Activated naive CD4-positive, alpha-beta T cell treated with anti-CD3 and anti-CD28 coated beads, Interleukin-2, amount 10 ng/mL, durations not matched to agents 7 days and 5 days (primary cell): Measurements from ENCODE around the gene MYH6.
"Not testable (repeated sequence)": the region's sequence is repeated elsewhere in the genome, so short reads cannot be mapped to it uniquely, and the experiment has no call there.

Experiments used
- CTCF ChIA-PET: fragments of 350-600 bp; sonication (Branson Sonifier 250); formaldehyde crosslinking; loops from one replicate; lab custom pipeline; 2021; ENCODE audit warnings: antibody characterized with exemption; lab: Charles Lee
- DNase-seq: peaks from one replicate; pipeline ENCODE4 v3.0.0-alpha.2; 2020
- H3K27ac Mint-ChIP-seq: one replicate; pipeline ENCODE4 v1.8.0; 2021; ENCODE audit warnings: mild to moderate bottlenecking, moderate library complexity, mixed read lengths
- H3K27me3 Mint-ChIP-seq: one replicate; pipeline ENCODE4 v1.8.0; 2021; ENCODE audit warnings: mild to moderate bottlenecking, mixed read lengths
- H3K36me3 Mint-ChIP-seq: one replicate; pipeline ENCODE4 v1.8.0; 2021; ENCODE audit warnings: mixed read lengths
- H3K4me1 Mint-ChIP-seq: one replicate; pipeline ENCODE4 v1.8.0; 2021; ENCODE audit warnings: mixed read lengths
- H3K4me3 Mint-ChIP-seq: one replicate; pipeline ENCODE4 v1.8.0; 2021; ENCODE audit warnings: mild to moderate bottlenecking, moderate library complexity, mixed read lengths
- H3K9me3 Mint-ChIP-seq: one replicate; pipeline ENCODE4 v1.8.0; 2021; ENCODE audit warnings: mixed read lengths

The MYH6 gene

DNA sequence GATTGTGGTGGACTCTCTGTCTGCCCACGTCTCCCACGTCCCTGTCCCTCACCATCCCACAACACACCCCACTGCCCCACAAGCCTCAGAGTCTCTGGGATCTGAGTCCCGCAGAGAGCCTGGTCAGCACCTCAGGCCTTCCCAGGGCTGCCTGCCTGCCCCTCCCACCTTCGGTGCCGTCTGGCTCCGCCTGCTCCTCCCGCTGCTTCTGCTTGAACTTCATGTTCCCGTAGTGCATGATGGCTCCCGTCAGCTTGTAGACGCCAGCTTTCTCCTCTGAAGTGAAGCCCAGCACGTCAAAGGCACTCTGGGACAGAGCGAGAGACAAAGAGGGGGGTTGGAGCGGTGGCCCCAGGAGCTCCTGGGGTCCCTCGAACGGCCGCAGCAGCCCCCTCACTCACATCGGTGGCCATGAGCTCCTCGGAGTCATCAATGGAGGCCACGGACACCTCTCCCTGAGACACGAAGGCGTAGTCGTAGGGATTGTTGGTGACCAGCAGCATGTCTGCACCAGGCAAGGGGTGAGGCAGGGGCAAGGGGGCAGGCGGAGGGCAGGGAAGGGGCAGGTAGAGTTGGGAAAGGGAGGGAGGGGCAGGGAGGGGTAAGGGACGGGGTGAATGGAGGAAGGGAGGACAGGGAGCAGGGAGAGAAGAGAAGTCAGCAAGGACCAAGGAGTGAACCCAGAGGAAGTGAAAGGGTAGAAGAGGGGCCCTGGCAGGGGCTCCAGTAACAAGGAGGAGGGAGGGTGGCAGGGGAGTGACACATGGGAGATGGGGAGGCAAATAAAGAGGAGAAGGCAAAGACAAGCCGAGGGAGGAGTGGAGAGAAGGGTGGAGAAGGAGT is 5.6 kb downstream of the MYH6 start:
- CTCF ChIA-PET, result no interaction called here
- peaks cover 22% of the 10 kb centered on the region for H3K27me3 Mint-ChIP-seq

DNA sequence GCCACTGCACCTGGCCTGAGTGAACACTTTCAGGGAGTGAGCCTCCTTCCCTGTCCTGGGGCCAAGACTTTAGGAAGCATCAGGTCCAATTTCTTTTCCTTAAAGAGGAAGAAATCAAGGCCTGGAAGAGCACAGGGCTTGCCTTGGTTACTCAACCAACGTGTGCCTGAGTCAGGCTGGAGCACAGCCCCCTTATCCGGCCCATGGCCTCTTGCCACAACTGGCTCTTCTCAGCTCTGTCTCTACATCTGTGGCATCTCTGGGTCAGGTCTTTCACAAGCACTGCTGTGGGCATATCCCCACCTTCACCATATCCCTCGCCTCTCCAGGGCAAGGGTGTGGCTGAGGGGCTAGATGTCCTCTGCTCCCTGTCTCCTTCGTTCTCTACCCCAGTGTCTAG is 6.8 kb downstream of the MYH6 start:
- H3K27me3 Mint-ChIP-seq, result peaks cover 27% of the 10 kb centered on the region
- CTCF ChIA-PET, result interaction anchor here (1.1 kb wide), 1 partner anchor 21 kb away, joined by 5 read pairs; no protein-coding TSS in a partner anchor
- no peaks in the 10 kb centered on the region for H3K4me1 Mint-ChIP-seq

More for the DNA sequence above, 5.6 kb downstream of the MYH6 start:
- no peaks in the 10 kb centered on the region for H3K36me3 Mint-ChIP-seq
- H3K27ac Mint-ChIP-seq, result no peak overlapping the region
- H3K4me1 Mint-ChIP-seq, result no peaks in the 10 kb centered on the region
- DNase-seq, result no peak
- H3K9me3 Mint-ChIP-seq, result no peaks in the 10 kb centered on the region
- H3K4me3 Mint-ChIP-seq, result no peak overlapping the region

DNA sequence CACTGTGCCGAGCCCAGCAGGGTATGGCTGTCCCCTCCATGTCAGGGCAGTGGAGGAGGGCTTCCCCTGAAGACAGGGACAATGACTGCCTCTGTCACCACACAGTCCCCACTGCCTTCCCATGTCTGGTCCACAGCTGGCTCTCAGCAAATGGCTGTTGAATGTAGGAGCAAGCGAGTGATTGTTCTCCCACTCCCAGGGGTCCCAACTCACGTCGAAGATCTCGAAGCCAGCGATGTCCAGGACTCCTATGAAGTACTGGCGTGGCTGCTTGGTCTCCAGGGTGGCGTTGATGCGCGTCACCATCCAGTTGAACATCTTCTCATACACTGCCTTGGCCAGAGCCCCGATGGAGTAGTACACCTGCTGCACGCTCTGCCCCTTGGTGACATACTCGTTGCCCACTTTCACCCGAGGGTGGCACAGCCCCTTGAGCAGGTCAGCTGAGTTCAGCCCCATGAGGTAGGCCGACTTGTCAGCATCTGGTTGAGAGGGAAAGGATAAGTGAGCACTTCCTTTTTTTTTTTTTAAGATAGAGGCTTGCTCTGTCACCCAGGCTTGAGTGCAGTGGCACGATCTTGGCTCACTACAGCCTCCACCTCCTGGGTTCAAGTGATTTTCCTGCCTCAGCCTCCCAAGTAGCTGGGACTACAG is 7.5 kb downstream of the MYH6 start:
- H3K9me3 Mint-ChIP-seq, H3K4me3 Mint-ChIP-seq, DNase-seq, H3K27ac Mint-ChIP-seq, H3K36me3 Mint-ChIP-seq, H3K4me1 Mint-ChIP-seq: not testable (repeated sequence)
- CTCF ChIA-PET, result interaction anchor here (1.1 kb wide), 1 partner anchor 21 kb away, joined by 5 read pairs; no protein-coding TSS in a partner anchor
- peaks cover 27% of the 10 kb centered on the region for H3K27me3 Mint-ChIP-seq

More for the DNA sequence above, 6.8 kb downstream of the MYH6 start:
- no peak overlapping the region for H3K4me3 Mint-ChIP-seq
- H3K27ac Mint-ChIP-seq, result no peak overlapping the region
- H3K9me3 Mint-ChIP-seq, result no peaks in the 10 kb centered on the region
- DNase-seq, result no peak
- H3K36me3 Mint-ChIP-seq, result no peaks in the 10 kb centered on the region

DNA sequence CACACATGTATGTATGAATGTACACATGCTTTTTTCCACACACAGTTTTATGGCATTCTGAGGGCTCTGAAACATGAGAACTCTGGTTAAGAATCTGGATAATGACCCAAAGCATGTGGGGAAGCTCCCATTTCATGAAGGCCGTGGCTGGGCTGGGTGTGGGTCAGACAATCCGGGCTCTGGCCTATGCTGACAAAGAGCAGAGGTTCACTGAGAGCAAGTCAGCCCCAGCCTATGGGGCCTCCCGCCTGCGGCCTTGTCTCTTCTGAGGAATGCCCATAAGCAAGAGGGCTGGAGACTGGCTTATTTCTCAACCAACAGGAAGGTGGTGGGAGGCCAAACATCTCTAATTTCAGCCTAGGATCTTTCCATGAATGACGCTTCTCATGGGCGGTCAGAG is 8.5 kb downstream of the MYH6 start:
- CTCF ChIA-PET, result no interaction called here
- peaks cover 27% of the 10 kb centered on the region for H3K27me3 Mint-ChIP-seq
- no peak overlapping the region for H3K4me3 Mint-ChIP-seq
- no peak for DNase-seq
- no peaks in the 10 kb centered on the region for H3K4me1 Mint-ChIP-seq
- no peak overlapping the region for H3K27ac Mint-ChIP-seq
- no peaks in the 10 kb centered on the region for H3K36me3 Mint-ChIP-seq
- H3K9me3 Mint-ChIP-seq, result no peaks in the 10 kb centered on the region

DNA sequence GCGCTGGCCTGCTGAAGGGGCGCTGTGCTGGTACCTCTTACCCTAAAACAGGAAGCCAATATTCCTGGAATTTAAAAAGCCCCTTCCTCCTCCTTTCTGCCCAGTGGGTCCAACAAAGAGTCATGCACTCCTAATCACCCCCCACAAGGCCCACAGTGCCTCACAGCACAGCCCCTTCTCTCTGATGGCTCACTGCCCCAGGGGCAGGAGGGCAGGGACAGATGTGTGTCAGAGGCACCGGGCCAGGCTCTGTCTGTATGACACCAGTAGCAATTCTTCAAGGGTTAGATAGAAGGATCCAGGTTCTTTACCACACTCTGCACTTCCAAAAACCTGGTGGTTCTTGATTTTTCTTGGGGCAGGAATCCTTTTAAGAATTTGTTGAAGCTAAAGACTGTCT is 8.9 kb downstream of the MYH6 start:
- no peak for DNase-seq
- CTCF ChIA-PET, result no interaction called here
- Mint-ChIP-seq H3K4me3 (no peak overlapping the region), H3K4me1 (no peaks in the 10 kb centered on the region), H3K27me3 (peaks cover 28% of the 10 kb centered on the region), H3K36me3 (no peaks in the 10 kb centered on the region), H3K9me3 (no peaks in the 10 kb centered on the region), H3K27ac (no peak overlapping the region)

DNA sequence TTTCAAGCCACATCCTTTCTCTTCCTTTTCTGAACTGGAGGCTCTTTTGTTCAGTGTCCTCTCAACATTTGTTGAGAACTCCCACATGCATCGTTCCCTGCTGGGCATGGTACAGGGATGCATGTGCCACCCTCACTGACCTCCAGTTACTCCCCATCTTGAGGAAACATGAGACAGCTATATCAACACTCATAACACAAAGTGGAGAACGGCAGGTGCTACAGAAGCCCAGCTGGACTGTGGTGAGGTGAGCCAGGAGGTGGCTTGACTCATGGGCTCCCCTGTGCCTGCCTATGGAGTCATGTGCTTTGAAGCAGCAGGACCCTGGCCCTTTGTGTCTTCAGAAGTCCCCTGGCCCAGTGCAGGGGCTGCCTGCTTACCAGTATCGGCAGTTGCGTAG is 9.7 kb downstream of the MYH6 start:
- peaks cover 35% of the 10 kb centered on the region for H3K27me3 Mint-ChIP-seq
- no peak for DNase-seq
- CTCF ChIA-PET, result no interaction called here
- H3K4me1 Mint-ChIP-seq, result no peaks in the 10 kb centered on the region
- no peak overlapping the region for H3K4me3 Mint-ChIP-seq
- H3K27ac Mint-ChIP-seq, result no peak overlapping the region
- no peaks in the 10 kb centered on the region for H3K36me3 Mint-ChIP-seq
- H3K9me3 Mint-ChIP-seq, result no peaks in the 10 kb centered on the region

DNA sequence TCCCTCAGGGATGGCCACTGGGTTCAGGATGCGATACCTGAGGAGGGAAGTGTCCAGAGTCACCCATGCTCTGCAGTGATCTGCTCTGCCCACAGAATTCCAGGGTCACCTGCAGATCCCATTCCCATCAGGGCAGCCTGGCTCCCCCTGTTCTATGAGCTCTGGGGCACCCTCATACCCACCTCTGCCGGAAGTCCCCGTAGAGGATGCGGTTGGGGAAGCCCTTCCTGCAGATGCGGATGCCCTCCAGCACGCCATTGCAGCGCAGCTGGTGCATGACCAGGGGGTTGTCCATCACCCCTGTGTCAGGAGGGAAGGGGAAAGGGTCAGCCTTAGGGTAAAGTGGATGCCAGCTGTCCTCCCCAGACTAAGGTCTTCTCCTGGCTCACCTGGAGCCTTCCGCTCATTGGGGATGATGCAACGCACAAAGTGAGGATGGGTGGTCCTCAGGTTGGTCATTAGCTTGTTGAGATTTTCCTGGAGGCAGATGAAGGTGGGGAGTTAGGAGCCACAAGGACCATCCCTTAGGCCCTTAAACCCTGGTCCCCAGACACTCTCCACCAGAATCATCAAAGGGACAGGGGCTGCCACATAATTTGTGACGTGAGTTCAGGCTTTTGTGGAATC is 11.2 kb downstream of the MYH6 start:
- Mint-ChIP-seq H3K36me3 (no peaks in the 10 kb centered on the region), H3K4me3 (no peak overlapping the region), H3K4me1 (no peaks in the 10 kb centered on the region), H3K27me3 (peaks cover 35% of the 10 kb centered on the region), H3K9me3 (no peaks in the 10 kb centered on the region), H3K27ac (no peak overlapping the region)
- CTCF ChIA-PET, result interaction anchor here (0.7 kb wide), 1 partner anchor 163 kb away, joined by 3 read pairs; no protein-coding TSS in a partner anchor
- no peak for DNase-seq

DNA sequence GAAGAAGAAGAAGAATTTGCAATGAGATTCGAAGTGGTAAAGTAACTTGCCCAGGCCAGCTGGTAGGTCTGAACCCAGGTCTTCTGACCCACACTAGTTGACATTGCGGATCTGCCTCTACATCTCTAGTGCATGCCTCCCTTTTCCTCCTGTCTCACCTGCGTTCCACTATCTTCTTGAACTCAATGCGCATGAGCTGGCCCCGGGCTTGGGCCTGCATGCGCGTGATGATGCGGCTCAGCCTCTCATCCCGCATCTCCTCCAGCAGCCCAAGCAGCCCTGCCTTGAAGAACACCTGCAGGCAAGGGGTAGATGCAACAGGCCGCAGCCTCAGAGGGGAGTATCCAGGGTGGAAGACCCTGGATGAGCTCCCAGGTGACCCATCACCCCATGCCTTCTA is 11.9 kb downstream of the MYH6 start:
- DNase-seq, result no peak
- CTCF ChIA-PET, result interaction anchor here (0.6 kb wide), 1 partner anchor 119 kb away, joined by 3 read pairs; no protein-coding TSS in a partner anchor
- no peak overlapping the region for H3K27ac Mint-ChIP-seq
- H3K36me3 Mint-ChIP-seq, result no peaks in the 10 kb centered on the region
- H3K9me3 Mint-ChIP-seq, result no peaks in the 10 kb centered on the region
- no peak overlapping the region for H3K4me3 Mint-ChIP-seq
- H3K27me3 Mint-ChIP-seq, result peaks cover 33% of the 10 kb centered on the region
- H3K4me1 Mint-ChIP-seq, result no peaks in the 10 kb centered on the region

DNA sequence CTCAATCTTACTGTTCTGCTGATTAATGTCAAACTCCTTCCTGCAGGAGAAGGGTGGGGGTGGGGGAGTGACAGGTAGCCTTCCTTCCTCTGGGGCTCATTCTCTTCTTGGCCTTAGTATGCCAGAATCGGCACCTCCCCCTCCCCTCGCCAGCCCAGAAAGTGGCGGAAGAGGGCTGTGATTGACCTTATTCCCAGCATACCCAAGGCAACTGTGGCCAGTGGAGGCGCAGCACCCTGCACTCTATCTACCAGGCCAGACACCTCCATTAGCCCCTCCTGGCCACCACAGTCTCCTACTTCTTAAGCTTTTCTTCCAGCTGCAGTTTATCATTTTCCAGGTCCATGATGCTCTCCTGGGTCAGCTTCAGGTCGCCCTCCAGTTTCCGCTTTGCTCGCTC is 15.5 kb downstream of the MYH6 start:
- no peak for DNase-seq
- H3K36me3 Mint-ChIP-seq, result no peaks in the 10 kb centered on the region
- no peak overlapping the region for H3K27ac Mint-ChIP-seq
- peaks cover 31% of the 10 kb centered on the region for H3K27me3 Mint-ChIP-seq
- no peaks in the 10 kb centered on the region for H3K4me1 Mint-ChIP-seq
- no peaks in the 10 kb centered on the region for H3K9me3 Mint-ChIP-seq
- CTCF ChIA-PET, result interaction anchor here (0.7 to 1.0 kb wide), 3 partner anchors 12 to 128 kb away, joined by 3 to 4 read pairs (median 3); no protein-coding TSS in a partner anchor
- no peak overlapping the region for H3K4me3 Mint-ChIP-seq

DNA sequence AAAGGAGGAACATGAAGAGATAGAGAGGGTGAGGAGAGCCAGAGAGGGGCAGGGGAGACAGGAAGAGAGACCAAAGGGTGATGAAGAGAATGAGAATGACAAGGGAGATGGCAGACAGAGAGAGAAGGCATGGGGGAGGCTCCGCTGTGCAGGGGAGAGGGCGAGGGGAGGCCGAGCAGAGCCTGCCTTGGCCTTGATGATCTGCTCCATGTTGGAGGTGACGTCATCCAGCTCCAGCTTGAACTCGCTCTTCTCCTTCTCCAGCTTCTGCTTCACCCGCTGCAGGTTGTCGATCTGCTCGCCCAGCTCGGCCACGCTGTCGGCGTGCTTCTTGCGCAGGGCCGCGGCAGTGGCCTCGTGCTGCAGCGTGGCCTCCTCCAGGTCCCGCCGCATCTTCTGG is 18.2 kb downstream of the MYH6 start:
- H3K27ac Mint-ChIP-seq, result not testable (repeated sequence)
- CTCF ChIA-PET, result interaction anchor here (3.3 kb wide), 1 partner anchor 10 kb away, joined by 11 read pairs; no protein-coding TSS in a partner anchor

DNA sequence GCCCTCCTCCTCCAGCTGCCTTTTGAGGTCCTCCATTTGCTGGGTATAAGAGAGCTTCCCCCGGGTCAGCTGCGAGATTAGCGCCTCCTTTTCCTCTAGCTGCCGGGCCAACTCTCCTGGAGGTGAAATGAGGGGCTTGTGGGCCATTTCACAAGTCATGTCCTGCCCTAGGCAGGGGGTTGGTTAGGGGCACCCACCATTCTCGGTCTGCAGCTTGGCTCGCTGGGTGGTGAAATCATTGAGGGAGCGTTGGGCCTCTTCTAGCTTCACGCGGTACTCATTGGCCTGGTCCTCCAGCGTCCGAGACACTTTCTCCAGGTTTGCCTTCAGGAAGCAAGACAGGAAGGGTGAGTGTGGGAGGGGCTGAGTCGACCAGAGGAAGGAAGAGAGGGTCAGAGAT is 18.7 kb downstream of the MYH6 start:
- Mint-ChIP-seq H3K36me3 (no peaks in the 10 kb centered on the region), H3K27me3 (peaks cover 25% of the 10 kb centered on the region), H3K9me3 (no peaks in the 10 kb centered on the region), H3K27ac (no peak overlapping the region), H3K4me3 (no peak overlapping the region), H3K4me1 (no peaks in the 10 kb centered on the region)
- CTCF ChIA-PET, result interaction anchor here (3.3 kb wide), 1 partner anchor 9 kb away, joined by 11 read pairs; no protein-coding TSS in a partner anchor
- no peak for DNase-seq

More for the DNA sequence above, 18.2 kb downstream of the MYH6 start:
- H3K9me3 Mint-ChIP-seq, H3K4me3 Mint-ChIP-seq, DNase-seq, H3K36me3 Mint-ChIP-seq, H3K4me1 Mint-ChIP-seq: not testable (repeated sequence)
- peaks cover 22% of the 10 kb centered on the region for H3K27me3 Mint-ChIP-seq

DNA sequence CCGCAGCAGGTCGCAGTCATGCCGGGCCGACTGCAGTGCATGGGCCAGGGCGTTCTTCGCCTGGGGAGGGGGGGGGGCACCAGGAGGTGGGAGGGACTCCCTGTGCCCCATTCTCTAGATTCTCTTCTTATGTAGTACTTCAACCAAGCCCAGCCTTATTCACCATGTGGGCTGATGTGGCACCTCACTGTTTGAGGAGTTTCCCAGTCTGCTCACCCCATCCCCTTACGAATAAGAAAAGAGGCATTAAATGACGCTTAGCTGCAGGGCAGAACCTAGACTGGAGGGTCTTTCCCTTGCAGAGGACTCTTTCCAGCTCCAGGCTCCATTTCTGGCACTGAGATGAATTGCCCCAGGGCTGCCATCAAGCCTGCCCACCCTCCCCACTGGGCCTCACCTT is 19.1 kb downstream of the MYH6 start:
- CTCF ChIA-PET, result interaction anchor here (0.6 to 3.3 kb wide), 2 partner anchors 9 to 52 kb away, joined by 3 to 11 read pairs; no protein-coding TSS in a partner anchor
- H3K36me3 Mint-ChIP-seq, result no peaks in the 10 kb centered on the region
- no peak for DNase-seq
- H3K4me1 Mint-ChIP-seq, result no peaks in the 10 kb centered on the region
- H3K27me3 Mint-ChIP-seq, result peaks cover 26% of the 10 kb centered on the region
- no peak overlapping the region for H3K27ac Mint-ChIP-seq
- H3K9me3 Mint-ChIP-seq, result no peaks in the 10 kb centered on the region
- H3K4me3 Mint-ChIP-seq, result no peak overlapping the region

DNA sequence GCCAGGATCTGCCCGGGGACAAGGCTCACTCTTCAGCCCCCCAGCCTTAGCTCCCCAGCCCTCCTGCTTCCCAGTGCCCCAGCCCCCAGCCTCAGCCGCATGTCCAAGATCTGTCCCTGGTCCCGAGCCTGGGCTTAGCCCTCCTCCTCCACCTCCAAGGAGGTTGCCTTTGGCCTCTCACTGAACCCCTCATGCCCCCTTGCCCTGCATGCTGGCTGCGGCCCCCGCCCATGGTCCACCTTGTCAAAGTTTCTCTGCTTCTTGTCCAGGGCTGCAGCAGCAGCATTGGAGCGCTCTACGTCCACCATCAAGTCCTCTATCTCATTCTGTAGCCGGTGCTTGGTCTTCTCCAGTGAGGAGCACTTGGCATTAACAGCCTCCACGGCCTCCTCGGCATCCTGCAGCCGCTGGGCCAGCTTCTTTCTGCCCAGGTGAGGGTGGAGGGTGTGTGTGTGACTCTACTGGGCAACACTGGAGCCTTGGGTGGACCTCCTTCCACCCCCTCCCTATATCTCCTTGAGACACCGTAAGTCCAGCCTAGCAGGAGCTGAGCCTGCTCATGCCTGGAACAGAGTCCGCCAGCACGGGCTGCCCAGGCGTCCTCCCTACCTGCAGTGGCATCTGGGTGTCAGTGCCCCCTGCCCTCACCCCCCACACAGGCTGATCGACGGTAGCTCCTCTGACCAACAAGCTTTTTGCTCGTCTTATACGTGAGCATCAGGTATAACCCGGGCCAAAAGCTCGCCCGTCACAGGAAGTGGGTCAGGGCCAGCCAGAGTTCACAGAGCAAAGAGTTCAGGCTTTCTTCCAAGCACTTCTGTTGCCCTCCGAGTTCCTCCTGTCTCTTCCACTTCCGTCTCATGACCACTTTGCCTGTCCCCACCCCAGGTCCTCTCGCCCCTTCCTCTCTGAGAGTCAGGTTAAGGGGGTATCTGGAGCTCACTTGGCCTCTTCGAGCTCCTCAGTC is 19.9 kb downstream of the MYH6 start:
- Mint-ChIP-seq H3K4me1 (no peaks in the 10 kb centered on the region), H3K4me3 (no peak overlapping the region), H3K9me3 (no peaks in the 10 kb centered on the region), H3K27ac (no peak overlapping the region), H3K36me3 (no peaks in the 10 kb centered on the region), H3K27me3 (peaks cover 20% of the 10 kb centered on the region)
- CTCF ChIA-PET, result interaction anchor here (0.6 to 3.3 kb wide), 3 partner anchors 8 to 203 kb away, joined by 3 to 11 read pairs (median 3); no protein-coding TSS in a partner anchor
- DNase-seq, result no peak
